ENCODE measurements around the gene PRKAG2. TPM values are rescaled to one million over a fixed set of nuclear protein-coding genes. Genes with fewer than 3 reads are reported as not detected.

The PRKAG2 gene
- total RNA-seq, 3 donors from 2014 or later: 42.4 to 48.5 (median 46.6) TPM

DNA sequence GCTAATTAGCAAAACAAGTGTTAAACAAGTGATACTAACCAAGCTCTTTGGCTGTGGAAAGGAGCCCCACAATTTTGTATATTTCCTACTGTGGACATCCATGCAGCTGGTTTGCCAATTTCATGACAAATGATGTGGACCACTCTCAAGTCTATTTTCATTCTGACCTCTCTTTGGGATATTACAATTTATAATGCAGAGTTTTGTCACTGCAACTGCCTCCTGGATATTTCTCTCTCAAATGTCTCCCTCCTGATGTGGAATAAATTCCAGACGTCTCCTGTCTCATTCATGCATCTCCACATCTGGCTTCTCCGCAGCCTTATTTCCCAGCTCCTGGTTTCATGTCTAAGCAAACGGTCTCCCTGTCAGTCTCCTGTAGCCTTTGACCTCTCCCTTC is 276.6 kb downstream of the PRKAG2 start:
- no peaks in the 10 kb centered on the region for H3K4me1 ChIP-seq (ENCODE audit: low read depth)
- TF ChIP-seq, protein P1, sequence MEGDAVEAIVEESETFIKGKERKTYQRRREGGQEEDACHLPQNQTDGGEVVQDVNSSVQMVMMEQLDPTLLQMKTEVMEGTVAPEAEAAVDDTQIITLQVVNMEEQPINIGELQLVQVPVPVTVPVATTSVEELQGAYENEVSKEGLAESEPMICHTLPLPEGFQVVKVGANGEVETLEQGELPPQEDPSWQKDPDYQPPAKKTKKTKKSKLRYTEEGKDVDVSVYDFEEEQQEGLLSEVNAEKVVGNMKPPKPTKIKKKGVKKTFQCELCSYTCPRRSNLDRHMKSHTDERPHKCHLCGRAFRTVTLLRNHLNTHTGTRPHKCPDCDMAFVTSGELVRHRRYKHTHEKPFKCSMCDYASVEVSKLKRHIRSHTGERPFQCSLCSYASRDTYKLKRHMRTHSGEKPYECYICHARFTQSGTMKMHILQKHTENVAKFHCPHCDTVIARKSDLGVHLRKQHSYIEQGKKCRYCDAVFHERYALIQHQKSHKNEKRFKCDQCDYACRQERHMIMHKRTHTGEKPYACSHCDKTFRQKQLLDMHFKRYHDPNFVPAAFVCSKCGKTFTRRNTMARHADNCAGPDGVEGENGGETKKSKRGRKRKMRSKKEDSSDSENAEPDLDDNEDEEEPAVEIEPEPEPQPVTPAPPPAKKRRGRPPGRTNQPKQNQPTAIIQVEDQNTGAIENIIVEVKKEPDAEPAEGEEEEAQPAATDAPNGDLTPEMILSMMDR (IDR thresholded peaks at IDR 0.05): no peak
- no peak for ATAC-seq

DNA sequence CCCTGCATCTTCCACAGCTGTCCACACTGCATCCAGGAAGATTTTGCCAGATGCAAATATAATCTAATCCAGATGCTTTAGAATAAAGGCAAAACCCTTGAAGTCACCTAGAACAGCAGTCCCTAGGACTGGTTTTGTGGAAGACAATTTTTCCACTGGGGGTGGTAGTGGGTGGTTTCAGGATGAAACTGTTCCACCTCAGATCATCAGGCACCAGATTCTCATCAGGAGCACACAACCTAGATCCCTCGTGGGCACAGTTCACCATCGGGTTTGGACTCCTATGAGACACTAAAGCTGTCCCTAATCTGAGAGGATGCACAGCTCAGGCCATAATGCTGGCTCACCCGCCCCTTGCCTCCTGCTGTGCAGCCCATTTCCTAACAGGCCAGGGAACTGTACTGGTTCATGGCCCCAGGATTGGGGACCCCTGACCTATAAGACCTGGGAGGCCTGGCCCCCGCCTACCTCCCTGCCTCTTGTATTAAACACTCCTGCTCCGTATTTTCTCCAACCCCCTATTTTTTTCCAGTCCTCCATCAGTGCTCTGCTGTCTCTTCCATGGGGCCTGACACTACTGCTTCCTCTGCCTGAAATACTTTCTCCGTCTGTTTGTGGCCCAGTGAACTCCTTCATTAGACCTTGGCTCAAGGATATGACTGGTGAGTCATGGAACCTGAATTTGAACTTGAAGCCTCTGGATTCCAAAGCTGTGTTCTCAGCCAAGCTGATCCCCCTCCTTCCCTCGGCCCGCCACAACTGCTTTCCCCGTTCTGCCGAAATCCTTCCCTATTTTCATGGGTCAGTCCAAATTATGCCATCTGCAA is 277.3 kb downstream of the PRKAG2 start:
- no peak overlapping the region for H3K4me3 ChIP-seq
- no peaks in the 10 kb centered on the region for H3K4me1 ChIP-seq (ENCODE audit: low read depth)
- TF ChIP-seq, protein P1 (IDR thresholded peaks at IDR 0.05): no peak
- ATAC-seq: peak; percentile 61
- no peaks in the 10 kb centered on the region for H3K9me3 ChIP-seq
- intact Hi-C loops (cut with DNase I, micrococcal nuclease): no loop called here
- no peaks in the 10 kb centered on the region for H3K36me3 ChIP-seq (ENCODE audit: low read depth)
- DNase-seq: no peak

More for the DNA sequence above, 276.6 kb downstream of the PRKAG2 start:
- no peak overlapping the region for H3K4me3 ChIP-seq
- intact Hi-C loops (cut with DNase I, micrococcal nuclease): no loop called here
- no peaks in the 10 kb centered on the region for H3K9me3 ChIP-seq
- no peaks in the 10 kb centered on the region for H3K36me3 ChIP-seq (ENCODE audit: low read depth)
- DNase-seq: no peak

DNA sequence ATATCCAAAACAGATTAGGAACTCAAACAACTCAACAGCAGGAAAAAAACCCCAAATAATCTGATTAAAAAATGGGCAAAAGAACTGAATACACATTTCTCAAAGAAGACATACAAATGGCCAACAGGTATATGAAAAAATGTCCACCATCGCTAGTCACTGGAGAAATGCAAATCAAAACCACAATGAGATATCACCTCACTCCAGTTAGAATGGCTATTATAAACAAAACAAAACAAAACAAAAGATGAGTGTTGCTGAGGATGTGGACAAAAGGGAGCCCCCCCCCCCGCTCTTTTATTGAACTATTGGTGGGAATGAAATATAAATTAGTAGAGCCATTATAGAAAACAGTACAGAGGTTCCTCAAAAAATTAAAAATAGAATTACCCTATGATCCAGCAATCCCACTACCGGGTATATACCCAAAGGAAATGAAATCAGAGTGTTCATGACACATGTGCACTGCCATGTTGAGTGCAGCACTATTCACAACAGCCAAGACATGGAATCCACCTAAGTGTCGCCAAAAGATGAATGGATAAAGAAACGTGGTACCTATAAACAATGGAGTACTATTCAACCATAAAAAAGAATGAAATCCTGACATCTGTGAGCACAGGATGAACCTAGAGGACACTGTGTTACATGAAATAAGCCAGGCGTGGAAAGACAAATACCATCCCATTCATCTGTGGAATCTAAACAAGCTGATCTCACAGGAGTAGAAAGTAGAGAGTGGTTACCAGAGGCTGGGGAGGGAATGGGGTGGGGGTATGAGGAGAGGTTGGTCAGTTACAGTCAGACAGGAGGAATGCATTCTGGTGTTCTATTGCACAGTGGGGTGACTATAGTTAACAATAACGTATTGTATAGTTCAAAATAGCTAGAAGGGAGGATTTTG is 279.1 kb downstream of the PRKAG2 start:
- TF ChIP-seq, protein P1 (IDR thresholded peaks at IDR 0.05): no peak
- Histone ChIP-seq H3K9me3 (no peaks in the 10 kb centered on the region), H3K36me3 (ENCODE audit: low read depth) (no peaks in the 10 kb centered on the region), H3K4me1 (ENCODE audit: low read depth) (no peaks in the 10 kb centered on the region), H3K4me3 (no peak overlapping the region)
- no peak for DNase-seq
- intact Hi-C loops (cut with DNase I, micrococcal nuclease): no loop called here
- no peak for ATAC-seq

DNA sequence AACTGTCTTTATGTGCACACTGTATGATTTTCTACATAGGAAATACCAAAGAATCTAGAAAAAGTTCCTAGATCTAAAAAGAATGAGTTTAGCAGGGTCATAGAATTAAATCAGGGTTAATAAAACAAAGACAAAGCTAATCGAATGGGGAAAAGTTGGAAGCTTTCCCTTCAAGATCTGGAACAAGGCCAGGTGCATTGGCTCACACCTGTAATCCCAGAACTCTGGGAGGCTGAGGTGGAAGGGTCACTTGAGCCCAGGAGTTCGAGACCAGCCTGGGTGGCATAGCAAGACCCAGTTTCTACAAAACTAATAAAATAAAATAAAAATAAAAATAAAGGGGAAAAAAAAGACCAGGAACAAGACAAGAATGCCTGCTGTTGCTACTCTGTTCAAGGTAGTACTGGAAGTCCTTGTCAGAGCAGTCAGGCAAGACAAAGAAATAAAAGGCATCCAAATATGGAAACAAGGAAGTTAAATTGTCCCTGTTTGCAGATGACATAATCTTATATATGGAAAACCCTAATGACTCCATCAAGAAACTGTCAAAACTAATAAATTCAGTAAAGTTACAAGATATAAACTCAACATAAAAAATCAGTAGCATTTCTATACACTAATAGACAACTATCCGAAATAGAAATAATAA is 281.1 kb downstream of the PRKAG2 start:
- no peaks in the 10 kb centered on the region for H3K36me3 ChIP-seq (ENCODE audit: low read depth)
- ATAC-seq: peak; percentile 74
- intact Hi-C loops (cut with DNase I, micrococcal nuclease): no loop called here
- DNase-seq: no peak
- TF ChIP-seq, protein P1 (IDR thresholded peaks at IDR 0.05): no peak
- no peak overlapping the region for H3K4me3 ChIP-seq
- H3K9me3 ChIP-seq: no peaks in the 10 kb centered on the region
- H3K4me1 ChIP-seq (ENCODE audit: low read depth): no peaks in the 10 kb centered on the region

DNA sequence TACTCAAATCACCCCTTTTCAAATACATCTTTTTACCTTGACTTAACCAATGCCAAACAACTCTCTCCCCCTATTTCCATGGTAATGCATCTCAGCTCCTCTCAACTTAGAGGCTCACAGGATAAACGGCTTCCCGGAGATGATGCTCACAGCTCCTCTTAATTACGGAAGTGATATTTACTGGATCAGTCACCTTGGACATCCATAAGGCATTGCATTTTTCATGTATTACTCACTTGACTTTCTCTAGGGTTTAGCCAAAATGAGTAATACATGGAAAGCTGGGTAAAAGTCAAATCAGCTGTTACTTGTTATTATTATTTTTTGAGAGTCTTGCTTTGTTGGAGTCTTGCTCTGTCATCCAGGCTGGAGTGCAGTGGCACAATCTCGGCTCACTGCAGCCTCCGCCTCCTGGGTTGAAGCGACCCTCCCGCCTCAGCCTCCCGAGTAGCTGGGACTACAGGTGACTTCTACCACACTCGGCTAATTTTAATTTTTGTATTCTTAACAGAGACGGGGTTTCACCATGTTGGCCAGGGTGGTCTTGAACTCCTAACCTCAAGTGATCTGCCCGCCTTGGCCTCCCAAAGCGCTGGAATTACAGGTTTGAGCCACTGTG is 283.9 kb downstream of the PRKAG2 start:
- DNase-seq (no peak), ATAC-seq (no peak)
- intact Hi-C loops (cut with DNase I, micrococcal nuclease): no loop called here
- TF ChIP-seq, protein P1 (IDR thresholded peaks at IDR 0.05): no peak
- no peaks in the 10 kb centered on the region for H3K9me3 ChIP-seq
- H3K4me1 ChIP-seq (ENCODE audit: low read depth): no peaks in the 10 kb centered on the region
- no peak overlapping the region for H3K4me3 ChIP-seq
- no peaks in the 10 kb centered on the region for H3K36me3 ChIP-seq (ENCODE audit: low read depth)

Measured in mucosa of descending colon (tissue), 3 donors.